GM23338 (cell line): Measurements from ENCODE around the gene RUBCN. TPM values are rescaled to one million over a fixed set of nuclear protein-coding genes. Genes with fewer than 3 reads are reported as not detected.
A peak's percentile ranks its signal among the peaks of the same experiment; 100 is the strongest.

Source experiments
- ATAC-seq: fragments of 200-7000 bp; cut with Tn5 transposase; 3 replicates; pipeline ENCODE4 v1.9.1; 2020
- DNase-seq: peaks from one replicate; pipeline ENCODE4 v3.0.0-alpha.2; 2015; ENCODE audit warnings: low spot score
- H2AFZ ChIP-seq: fragments of 200-600 bp; sonication (generic); 2 replicates; pipeline ENCODE4 v1.8.0; 2016; ENCODE audit warnings: antibody characterized with exemption, mild to moderate bottlenecking, moderate library complexity
- H3F3A ChIP-seq: fragments of 200-600 bp; sonication (generic); replicated peaks from 2 replicates; pipeline ENCODE4 v1.8.0; 2017; ENCODE audit warnings: antibody characterized with exemption, mixed run types, low read depth
- H3K27ac ChIP-seq: fragments of 200-600 bp; sonication (generic); 2 replicates; pipeline ENCODE4 v1.6.1; 2016; ENCODE audit warnings: low read depth
- H3K27me3 ChIP-seq: fragments of 200-600 bp; sonication (generic); 2 replicates; pipeline ENCODE4 v1.8.0; 2016; ENCODE audit warnings: mild to moderate bottlenecking, mixed run types, moderate library complexity; ENCODE audit not compliant: insufficient read depth
- H3K36me3 ChIP-seq: fragments of 200-600 bp; sonication (generic); 2 replicates; pipeline ENCODE4 v1.8.0; 2016; ENCODE audit warnings: mild to moderate bottlenecking; ENCODE audit not compliant: insufficient read depth
- H3K4me1 ChIP-seq: fragments of 200-600 bp; sonication (generic); 2 replicates; pipeline ENCODE4 v1.8.0; 2016; ENCODE audit warnings: mild to moderate bottlenecking, moderate library complexity; ENCODE audit not compliant: insufficient read depth
- H3K4me2 ChIP-seq: fragments of 200-600 bp; sonication (generic); 2 replicates; pipeline ENCODE4 v1.7.1; 2017; ENCODE audit warnings: mixed run types
- H3K4me3 ChIP-seq: fragments of 200-600 bp; sonication (generic); 2 replicates; pipeline ENCODE4 v1.6.1; 2016; ENCODE audit warnings: mixed run types
- H3K79me2 ChIP-seq: fragments of 200-600 bp; sonication (generic); replicated peaks from 2 replicates; pipeline ENCODE4 v1.8.0; 2017; ENCODE audit warnings: mild to moderate bottlenecking; ENCODE audit not compliant: insufficient read depth
- H3K9me2 ChIP-seq: fragments of 200-600 bp; sonication (generic); 2 replicates; pipeline ENCODE4 v1.8.0; 2017; ENCODE audit not compliant: insufficient read depth
- H4K20me1 ChIP-seq: fragments of 200-600 bp; sonication (generic); replicated peaks from 2 replicates; pipeline ENCODE4 v1.8.0; 2017; ENCODE audit warnings: mild to moderate bottlenecking; ENCODE audit not compliant: insufficient read depth
- H3K27ac Mint-ChIP-seq: 2 replicates; pipeline ENCODE4 v1.8.0; 2020; ENCODE audit warnings: inconsistent platforms, mild to moderate bottlenecking, moderate library complexity, mixed read lengths
- H3K27me3 Mint-ChIP-seq: 3 replicates; pipeline ENCODE4 v1.8.0; 2022; ENCODE audit warnings: low read depth, mild to moderate bottlenecking, moderate library complexity, mixed read lengths, inconsistent platforms; ENCODE audit not compliant: insufficient read depth, poor library complexity
- H3K36me3 Mint-ChIP-seq: 3 replicates; pipeline ENCODE4 v1.8.0; 2021; ENCODE audit warnings: low read depth, mild to moderate bottlenecking, inconsistent platforms, moderate library complexity, mixed read lengths
- H3K4me1 Mint-ChIP-seq: 3 replicates; pipeline ENCODE4 v1.8.0; 2020; ENCODE audit warnings: mild to moderate bottlenecking, inconsistent platforms, mixed read lengths
- H3K4me3 Mint-ChIP-seq: 3 replicates; pipeline ENCODE4 v1.8.0; 2021; ENCODE audit warnings: moderate library complexity, mild to moderate bottlenecking, inconsistent platforms, mixed read lengths
- H3K9me3 Mint-ChIP-seq: 3 replicates; pipeline ENCODE4 v1.8.0; 2020; ENCODE audit warnings: moderate library complexity, mild to moderate bottlenecking, inconsistent platforms, mixed read lengths
- CREB1 ChIP-seq: fragments of 250-450 bp; sonication (Bioruptor Pico); IDR thresholded peaks from 2 replicates; pipeline ENCODE4 v1.5.0; 2020; ENCODE audit warnings: low read depth, mild to moderate bottlenecking, moderate library complexity
- CTCF ChIP-seq, 2 experiments: fragments of 200-600 bp in 1 of 2; sonication (generic) in 1 of 2; conservative IDR thresholded peaks; 2 replicates each; pipeline versions ENCODE4 v1.5.1 to v1.6.1; 2016 to 2017; ENCODE audit warnings: antibody characterized with exemption in 2 of 2, low read depth in 2 of 2, mild to moderate bottlenecking in 2 of 2, moderate library complexity in 1 of 2
- ETS1 ChIP-seq: IDR thresholded peaks from 2 replicates; pipeline ENCODE4 v1.6.1; 2016; ENCODE audit warnings: antibody characterized with exemption
- EZH2 ChIP-seq: fragments of 200-600 bp; sonication (generic); IDR thresholded peaks from one replicate; pipeline ENCODE4 v1.8.0; 2017; ENCODE audit warnings: antibody characterized with exemption, mild to moderate bottlenecking, low read depth; ENCODE audit not compliant: unreplicated experiment
- EZH2phosphoT487 ChIP-seq: fragments of 200-600 bp; sonication (generic); IDR thresholded peaks from one replicate; pipeline ENCODE4 v1.8.1; 2018; ENCODE audit warnings: antibody characterized with exemption; ENCODE audit not compliant: unreplicated experiment
- JUNB ChIP-seq: IDR thresholded peaks from one replicate; pipeline ENCODE4 v1.6.1; 2016; ENCODE audit warnings: antibody characterized with exemption; ENCODE audit not compliant: unreplicated experiment
- NANOG ChIP-seq: IDR thresholded peaks from 2 replicates; pipeline ENCODE4 v1.6.1; 2016; ENCODE audit warnings: antibody characterized with exemption, borderline replicate concordance
- POLR2AphosphoS5 ChIP-seq: IDR thresholded peaks from 2 replicates; pipeline ENCODE4 v1.6.1; 2016; ENCODE audit warnings: antibody characterized with exemption, low read depth
- REST ChIP-seq: IDR thresholded peaks from one replicate; pipeline ENCODE4 v1.6.1; 2018; ENCODE audit warnings: antibody characterized with exemption; ENCODE audit not compliant: unreplicated experiment
- STAT1 ChIP-seq: IDR thresholded peaks from one replicate; pipeline ENCODE4 v1.6.1; 2016; ENCODE audit warnings: antibody characterized with exemption; ENCODE audit not compliant: unreplicated experiment
- ZNF114 ChIP-seq: fragments of 250-450 bp; sonication (Bioruptor Pico); IDR thresholded peaks from 2 replicates; pipeline ENCODE4 v1.5.0; 2020; ENCODE audit warnings: mild to moderate bottlenecking, moderate library complexity
- ZNF331 ChIP-seq: fragments of 250-450 bp; sonication (Bioruptor Pico); IDR thresholded peaks from 2 replicates; pipeline ENCODE4 v1.5.0; 2020; ENCODE audit warnings: low read depth, mild to moderate bottlenecking, moderate library complexity
- ZNF462 ChIP-seq: fragments of 250-450 bp; sonication (Bioruptor Pico); IDR thresholded peaks from 2 replicates; pipeline ENCODE4 v1.5.0; 2020; ENCODE audit warnings: mild to moderate bottlenecking, moderate library complexity
- polyA plus RNA-seq: library from polyadenylated mRNA; unstranded; fragments of >200 nt; fragmentation: Nextera tagmentation; extraction: Ambion mirVana; gene quantifications from 2 replicates; pipeline ENCODE4 v1.2.1, GENCODE V29; 2016
- total RNA-seq: library from RNA; depleted of rRNA; stranded (reverse); fragments of >200 nt; shearing (Covaris generic); gene quantifications from 2 replicates; pipeline ENCODE4 v1.2.3, GENCODE V29; 2014

RUBCN gene
- total and polyA plus RNA-seq, 2 experiments from 2014 or later = 13.1 to 33.2 TPM

GRCh38 chr3:197692641-197693040, 44.1 kb downstream of the RUBCN start:
- Mint-ChIP-seq H3K36me3 (peaks cover 24% of the 10 kb centered on the region), H3K4me1 (peaks cover 17% of the 10 kb centered on the region), H3K27ac (peak overlapping the region; percentile 11; the same call in 1 of the 2 replicates), H3K4me3 (no peak overlapping the region), H3K9me3 (no peaks in the 10 kb centered on the region), H3K27me3 (no peaks in the 10 kb centered on the region)
- H3K4me3 ChIP-seq = no peak overlapping the region
- DNase-seq = no peak
- no peak overlapping the region for H3K27ac ChIP-seq
- H2AFZ ChIP-seq = no peak overlapping the region
- no peaks in the 10 kb centered on the region for H3K9me2 ChIP-seq
- ATAC-seq = no peak
- H4K20me1 ChIP-seq = no peaks in the 10 kb centered on the region
- peaks cover 11% of the 10 kb centered on the region; the same call in 1 of the 2 replicates for H3K36me3 ChIP-seq
- H3K79me2 ChIP-seq = no peaks in the 10 kb centered on the region
- no peaks in the 10 kb centered on the region for H3F3A ChIP-seq
- no peaks in the 10 kb centered on the region for H3K4me1 ChIP-seq
- no peaks in the 10 kb centered on the region for H3K27me3 ChIP-seq
- no peak overlapping the region for H3K4me2 ChIP-seq
- TF ChIP-seq EZH2 (no peak), REST (no peak), CTCF (conservative IDR thresholded peaks at IDR 0.05; ENCODE audit: low read depth in 2 of 2) (no peak), JUNB (no peak), EZH2phosphoT487 (no peak), ZNF114 (no peak), CREB1 (CRISPR knock-in tag) (no peak), ETS1 (no peak), NANOG (no peak), ZNF462 (CRISPR knock-in tag) (no peak), ZNF331 (no peak), STAT1 (no peak), POLR2AphosphoS5 (no peak)
